Measurements from ENCODE around the gene INO80.

DNA sequence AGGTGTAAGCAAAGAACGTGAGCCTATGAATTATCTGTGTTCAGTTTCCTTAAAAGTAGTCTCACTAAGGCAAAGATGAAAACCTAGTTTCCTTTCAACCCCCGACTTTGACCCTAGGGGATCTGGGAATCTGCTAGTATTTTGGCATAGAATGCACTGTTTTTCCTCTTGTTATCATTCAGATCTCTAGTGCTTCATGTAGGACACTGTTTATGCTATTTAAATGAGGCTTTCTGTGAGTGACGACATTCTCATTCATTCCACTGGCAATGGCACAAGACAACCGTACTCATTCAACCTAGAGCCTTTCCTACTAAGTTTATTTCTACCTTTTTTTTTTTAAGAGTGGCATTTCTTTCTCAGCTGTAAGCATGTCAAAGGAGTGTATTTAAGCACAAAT is 95.8 kb downstream of the INO80 start:
- TF ChIP-seq, protein P1, sequence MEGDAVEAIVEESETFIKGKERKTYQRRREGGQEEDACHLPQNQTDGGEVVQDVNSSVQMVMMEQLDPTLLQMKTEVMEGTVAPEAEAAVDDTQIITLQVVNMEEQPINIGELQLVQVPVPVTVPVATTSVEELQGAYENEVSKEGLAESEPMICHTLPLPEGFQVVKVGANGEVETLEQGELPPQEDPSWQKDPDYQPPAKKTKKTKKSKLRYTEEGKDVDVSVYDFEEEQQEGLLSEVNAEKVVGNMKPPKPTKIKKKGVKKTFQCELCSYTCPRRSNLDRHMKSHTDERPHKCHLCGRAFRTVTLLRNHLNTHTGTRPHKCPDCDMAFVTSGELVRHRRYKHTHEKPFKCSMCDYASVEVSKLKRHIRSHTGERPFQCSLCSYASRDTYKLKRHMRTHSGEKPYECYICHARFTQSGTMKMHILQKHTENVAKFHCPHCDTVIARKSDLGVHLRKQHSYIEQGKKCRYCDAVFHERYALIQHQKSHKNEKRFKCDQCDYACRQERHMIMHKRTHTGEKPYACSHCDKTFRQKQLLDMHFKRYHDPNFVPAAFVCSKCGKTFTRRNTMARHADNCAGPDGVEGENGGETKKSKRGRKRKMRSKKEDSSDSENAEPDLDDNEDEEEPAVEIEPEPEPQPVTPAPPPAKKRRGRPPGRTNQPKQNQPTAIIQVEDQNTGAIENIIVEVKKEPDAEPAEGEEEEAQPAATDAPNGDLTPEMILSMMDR (IDR thresholded peaks at IDR 0.05) = no peak
- TF ChIP-seq POLR2A (IDR thresholded peaks at IDR 0.05) = no peak

Measured in prostate gland (tissue), 2 donors.